GM20431 (cell line): Measurements from ENCODE around the gene ZBTB7C.

Source experiments
- in situ Hi-C: fragments of 300-500 bp; cut with MseI, MboI; formaldehyde crosslinking; loops from one replicate; pipeline ENCODE4 v1.15.0; 2020; ENCODE audit warnings: low sequenced_read_pairs; ENCODE audit not compliant: unreplicated experiment

Gene ZBTB7C

GRCh38 chr18:48038636-48039035 is 370.5 kb downstream of the ZBTB7C start:
- in situ Hi-C loops, result loop anchor here (25.0 kb wide), 1 partner anchor 399 kb away; no protein-coding TSS in a partner anchor

GRCh38 chr18:48037481-48038271 is 371.5 kb downstream of the ZBTB7C start:
- in situ Hi-C loops, result loop anchor here (25.0 kb wide), 1 partner anchor 400 kb away; no protein-coding TSS in a partner anchor

GRCh38 chr18:48036641-48037421 is 372.4 kb downstream of the ZBTB7C start:
- in situ Hi-C loops, result loop anchor here (25.0 kb wide), 1 partner anchor 400 kb away; no protein-coding TSS in a partner anchor

- in situ Hi-C loops, result loop anchor here (25.0 kb wide), 1 partner anchor 401 kb away; no protein-coding TSS in a partner anchor
Observed at GRCh38 chr18:48036226-48036625, 373.0 kb downstream of the ZBTB7C start.

- in situ Hi-C loops, result loop anchor here (25.0 kb wide), 1 partner anchor 402 kb away; no protein-coding TSS in a partner anchor
Observed at GRCh38 chr18:48035556-48035860, 373.7 kb downstream of the ZBTB7C start.

GRCh38 chr18:48034651-48035555 is 374.3 kb downstream of the ZBTB7C start:
- in situ Hi-C loops, result loop anchor here (25.0 kb wide), 1 partner anchor 402 kb away; no protein-coding TSS in a partner anchor

GRCh38 chr18:48033790-48034650 is 375.2 kb downstream of the ZBTB7C start:
- in situ Hi-C loops, result loop anchor here (25.0 kb wide), 1 partner anchor 403 kb away; no protein-coding TSS in a partner anchor

GRCh38 chr18:48032876-48033789 is 376.1 kb downstream of the ZBTB7C start:
- in situ Hi-C loops, result loop anchor here (25.0 kb wide), 1 partner anchor 404 kb away; no protein-coding TSS in a partner anchor

- in situ Hi-C loops, result loop anchor here (25.0 kb wide), 1 partner anchor 406 kb away; no protein-coding TSS in a partner anchor
Observed at GRCh38 chr18:48031641-48032040, 377.5 kb downstream of the ZBTB7C start.

GRCh38 chr18:48030616-48031480 is 378.3 kb downstream of the ZBTB7C start:
- in situ Hi-C loops, result loop anchor here (25.0 kb wide), 1 partner anchor 406 kb away; no protein-coding TSS in a partner anchor

GRCh38 chr18:48029296-48029986 is 379.7 kb downstream of the ZBTB7C start:
- in situ Hi-C loops, result loop anchor here (10.0 to 25.0 kb wide), 2 partner anchors 255 to 408 kb away; no protein-coding TSS in a partner anchor

- in situ Hi-C loops, result loop anchor here (10.0 to 25.0 kb wide), 2 partner anchors 254 to 409 kb away; no protein-coding TSS in a partner anchor
Observed at GRCh38 chr18:48028696-48029095, 380.5 kb downstream of the ZBTB7C start.

- in situ Hi-C loops, result loop anchor here (10.0 to 25.0 kb wide), 2 partner anchors 253 to 409 kb away; no protein-coding TSS in a partner anchor
Observed at GRCh38 chr18:48028081-48028480, 381.1 kb downstream of the ZBTB7C start.

GRCh38 chr18:48027401-48027963 is 381.7 kb downstream of the ZBTB7C start:
- in situ Hi-C loops, result loop anchor here (10.0 to 25.0 kb wide), 2 partner anchors 253 to 410 kb away; no protein-coding TSS in a partner anchor

GRCh38 chr18:48026216-48026615 is 383.0 kb downstream of the ZBTB7C start:
- in situ Hi-C loops, result loop anchor here (10.0 to 25.0 kb wide), 2 partner anchors 251 to 411 kb away; no protein-coding TSS in a partner anchor
